Lower leg skin (tissue), 3 donors: ENCODE data around the gene CHST8.

ENCODE experiments used
- POLR2A ChIP-seq, 2 donors: fragments of 450-650 bp; IDR thresholded peaks; one replicate each; pipeline ENCODE4 v1.6.1; 2016 to 2017; ENCODE audit warnings: antibody characterized with exemption in 2 of 2, mild to moderate bottlenecking in 1 of 2, moderate library complexity in 1 of 2
- TF ChIP-seq, protein P1 (sequence below), 3 donors: fragments of 450-650 bp; IDR thresholded peaks; one replicate each; pipeline ENCODE4 v1.5.1; 2016; ENCODE audit warnings: antibody characterized with exemption in 3 of 3, mild to moderate bottlenecking in 3 of 3, moderate library complexity in 2 of 3

DNA sequence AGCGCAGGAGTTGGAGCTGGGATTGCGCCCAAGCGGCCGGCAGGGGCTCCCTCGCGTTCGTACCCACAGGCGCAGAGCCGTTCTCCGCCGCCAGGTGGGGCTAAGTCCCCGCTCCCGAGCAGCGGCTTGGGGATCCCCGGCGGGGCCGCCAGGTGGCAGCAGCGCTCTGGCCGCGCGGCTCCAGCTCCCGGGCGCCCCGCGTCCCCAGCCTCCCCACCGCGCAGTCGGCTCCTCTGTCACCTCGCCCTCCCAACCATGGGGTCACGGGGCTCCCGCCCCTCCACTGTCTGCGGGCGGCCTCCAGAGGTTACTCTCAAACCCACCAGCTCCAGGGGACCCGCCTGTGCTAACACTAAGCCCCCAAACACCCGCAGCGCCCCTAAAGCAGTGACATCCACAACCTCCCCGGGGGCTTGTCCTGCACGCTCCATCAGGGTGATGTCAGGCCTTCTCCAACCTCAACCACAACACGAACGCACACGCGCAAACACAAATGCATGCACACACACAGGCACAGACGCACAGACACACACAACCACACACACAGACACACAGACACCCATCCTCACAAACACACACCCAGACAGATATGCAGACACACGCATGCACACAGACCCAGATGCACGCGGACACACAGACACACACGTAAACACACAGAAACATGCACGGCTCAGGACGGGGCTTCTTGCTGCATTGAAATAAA is 156.5 kb downstream of the CHST8 start:
- TF ChIP-seq, protein P1, sequence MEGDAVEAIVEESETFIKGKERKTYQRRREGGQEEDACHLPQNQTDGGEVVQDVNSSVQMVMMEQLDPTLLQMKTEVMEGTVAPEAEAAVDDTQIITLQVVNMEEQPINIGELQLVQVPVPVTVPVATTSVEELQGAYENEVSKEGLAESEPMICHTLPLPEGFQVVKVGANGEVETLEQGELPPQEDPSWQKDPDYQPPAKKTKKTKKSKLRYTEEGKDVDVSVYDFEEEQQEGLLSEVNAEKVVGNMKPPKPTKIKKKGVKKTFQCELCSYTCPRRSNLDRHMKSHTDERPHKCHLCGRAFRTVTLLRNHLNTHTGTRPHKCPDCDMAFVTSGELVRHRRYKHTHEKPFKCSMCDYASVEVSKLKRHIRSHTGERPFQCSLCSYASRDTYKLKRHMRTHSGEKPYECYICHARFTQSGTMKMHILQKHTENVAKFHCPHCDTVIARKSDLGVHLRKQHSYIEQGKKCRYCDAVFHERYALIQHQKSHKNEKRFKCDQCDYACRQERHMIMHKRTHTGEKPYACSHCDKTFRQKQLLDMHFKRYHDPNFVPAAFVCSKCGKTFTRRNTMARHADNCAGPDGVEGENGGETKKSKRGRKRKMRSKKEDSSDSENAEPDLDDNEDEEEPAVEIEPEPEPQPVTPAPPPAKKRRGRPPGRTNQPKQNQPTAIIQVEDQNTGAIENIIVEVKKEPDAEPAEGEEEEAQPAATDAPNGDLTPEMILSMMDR (IDR thresholded peaks at IDR 0.05), result peak in 2 of 3 donors; percentile 93 to 99
- TF ChIP-seq POLR2A (IDR thresholded peaks at IDR 0.05), result no peak
